Heart left ventricle (tissue), 16 donors: ENCODE results near the gene USP35. TPM values are rescaled to one million over a fixed set of nuclear protein-coding genes. Genes with fewer than 3 reads are reported as not detected.
"Not testable (repeated sequence)": the region's sequence is repeated elsewhere in the genome, so short reads cannot be mapped to it uniquely, and the experiment has no call there.

Source experiments
- ATAC-seq, 4 donors: fragments of 200-7000 bp; cut with Tn5 transposase; one replicate each; pipeline ENCODE4 v1.9.1; 2020 to 2022; ENCODE audit warnings: moderate library complexity in 4 of 4, mild to moderate bottlenecking in 3 of 4, moderate number of reproducible peaks in 1 of 4
- DNase-seq, 5 donors: peaks; one replicate each; pipeline ENCODE4 v3.0.0-alpha.2; 2020
- H3K27ac ChIP-seq, 12 donors: fragments of 200-600 bp; sonication (generic) in 4 of 12; one replicate each; pipeline versions ENCODE4 v1.5.0 to v1.8.0; 2016 to 2022; ENCODE audit warnings: mild to moderate bottlenecking in 2 of 12
- H3K27me3 ChIP-seq, 9 donors: fragments of 200-600 bp; sonication (generic) in 2 of 9; one replicate each; pipeline versions ENCODE4 v1.5.1 to v1.8.0; 2016 to 2022; ENCODE audit warnings: mild to moderate bottlenecking in 3 of 9
- H3K36me3 ChIP-seq, 9 donors: fragments of 200-600 bp; sonication (generic) in 2 of 9; one replicate each; pipeline versions ENCODE4 v1.5.0 to v1.8.0; 2018 to 2022; ENCODE audit warnings: mild to moderate bottlenecking in 2 of 9
- H3K4me1 ChIP-seq, 12 donors: fragments of 200-600 bp; sonication (generic) in 4 of 12; one replicate each; pipeline versions ENCODE4 v1.5.0 to v1.8.0; 2016 to 2022; ENCODE audit warnings: mild to moderate bottlenecking in 3 of 12
- H3K4me3 ChIP-seq, 12 donors: fragments of 200-600 bp; sonication (generic) in 4 of 12; one replicate each; pipeline versions ENCODE4 v1.5.0 to v1.8.0; 2017 to 2022; ENCODE audit warnings: mild to moderate bottlenecking in 9 of 12, moderate library complexity in 4 of 12
- H3K9me3 ChIP-seq, 12 donors: fragments of 200-600 bp; sonication (generic) in 4 of 12; one replicate each; pipeline versions ENCODE4 v1.5.0 to v1.8.0; 2016 to 2022; ENCODE audit warnings: mild to moderate bottlenecking in 1 of 12
- CTCF ChIP-seq, 12 donors: fragments of 200-600 bp; sonication (generic) in 4 of 12; IDR thresholded peaks; one replicate each; pipeline versions ENCODE4 v1.5.0 to v1.8.0; 2018 to 2022; ENCODE audit warnings: antibody characterized with exemption in 12 of 12, mild to moderate bottlenecking in 5 of 12
- POLR2A ChIP-seq, 2 donors: fragments of 450-650 bp; IDR thresholded peaks; one replicate each; pipeline ENCODE4 v1.6.1; 2017; ENCODE audit warnings: antibody characterized with exemption in 2 of 2, mild to moderate bottlenecking in 2 of 2, moderate library complexity in 2 of 2
- WGBS, 4 donors: extraction: QIAGEN DNeasy Blood & Tissue Kit in 2 of 4; methylation state at CpG; one replicate each; pipeline versions ENCODE4 v1.1.5 to v1.1.7; 2013 to 2018; 5-methylcytosine and 5-hydroxymethylcytosine counted together
- intact Hi-C, 10 donors: fragments of 100-400 bp; cut with DNase I; formaldehyde crosslinking; loops; one replicate each; pipeline versions ENCODE4 v1.11.1 to v1.14.2; 2022
- polyA plus RNA-seq, 2 donors: library from polyadenylated mRNA; stranded (reverse); fragments of 200-250 nt; gene quantifications; one replicate each; pipeline ENCODE4 v1.2.3, GENCODE V29; 2013
- total RNA-seq, 9 donors: library from RNA; depleted of rRNA in 2 of 9; stranded (reverse); fragments of >200 nt in 2 of 9; fragmentation: NEBNext Ultra II Directional in 3 of 9; extraction: Animal tissue kit (Norgen Biotek cat#: 25700) in 3 of 9; gene quantifications; one replicate each; pipeline versions ENCODE4 v1.1.0 to v1.2.4, GENCODE V29; 2016 to 2023
- donor health status: ischemic (EF 13 %, LVEDD 7.1; RV severe dilation, severe dysfunction).
- donor health status: healthy with polysubstance abuse.
- donor health status: DM: no; HTN: yes; CAD: no.
- donor health status: DM: no; HTN: no; CAD: no.
- donor health status: ischemic (EF 25% LVEDD 6.9; RV normal size, moderate dysfunction).
- donor health status: ischemic (EF 25% LVEDD 5.7; RV mildly dilated, moderate dysfunction).
- donor health status: healthy.
- donor health status: DM: yes; HTN: yes; CAD: no.
- donor health status: ischemic (EF 35%, LVEDD 5.7; RV mildly dilated, moderate dysfunction).
- donor health status: nonischemic (EF 11% LVEDD 7.7; RV severe dilation, severe dysfunction).
- donor health status: DM: yes; HTN: yes; CAD: no.
- donor health status: PGD.
- donor health status: ischemic (EF 29% LVEDD 5.4; RV normal size, mild dysfunction).
- donor health status: nonischemic (EF 23%, LVEDD 6.1; RV moderate dilation, normal function).

USP35 gene
- total and polyA plus RNA-seq, 11 donors: 4.5 to 8.1 (median 5.3) TPM

- ATAC-seq (peak in 3 of 4 donors; percentile 53 to 70 (median 55)), DNase-seq (peak in 1 of 5 donors; percentile 32)
- WGBS, 4 donors: 97 to 100% (median 99%) methylated on average over 3 of the region's 3 CpGs
- Histone ChIP-seq H3K4me3 (no peak overlapping the region), H3K9me3 (no peaks in the 10 kb centered on the region), H3K36me3 (peaks cover 0 to 35% (median 33%) of the 10 kb centered on the region in 9 donors), H3K27ac (no peak overlapping the region), H3K4me1 (peaks cover 0 to 41% (median 24%) of the 10 kb centered on the region in 12 donors), H3K27me3 (no peaks in the 10 kb centered on the region)
- intact Hi-C loops: loop anchor here (1.0 to 5.0 kb wide), 10 partner anchors 188 to 339 kb away; partner anchors contain the start of gene GAB2 (in 5 of the 10)
- TF ChIP-seq POLR2A (IDR thresholded peaks at IDR 0.05) (no peak), CTCF (IDR thresholded peaks at IDR 0.05) (peak in 11 of 12 donors; percentile 33 to 73 (median 65))
Observed at GRCh38 chr11:78228467-78228866, 39.7 kb downstream of the USP35 start.

GRCh38 chr11:78229106-78229505, 40.4 kb downstream of the USP35 start:
- TF ChIP-seq CTCF (IDR thresholded peaks at IDR 0.05): no peak
- TF ChIP-seq POLR2A (IDR thresholded peaks at IDR 0.05): no peak
- H3K4me3 ChIP-seq: no peak overlapping the region
- DNase-seq (no peak), ATAC-seq (no peak)
- H3K9me3 ChIP-seq: no peaks in the 10 kb centered on the region
- WGBS, 4 donors: 92 to 97% (median 97%) methylated on average over 2 of the region's 2 CpGs
- no peak overlapping the region for H3K27ac ChIP-seq
- H3K4me1 ChIP-seq: peaks cover 0 to 41% (median 24%) of the 10 kb centered on the region in 12 donors
- intact Hi-C loops: loop anchor here (2.0 to 5.0 kb wide), 9 partner anchors 188 to 338 kb away; partner anchors contain the start of gene GAB2 (in 5 of the 10)
- H3K36me3 ChIP-seq: peaks cover 0 to 29% (median 26%) of the 10 kb centered on the region in 9 donors
- no peaks in the 10 kb centered on the region for H3K27me3 ChIP-seq

- peak overlapping the region in 8 of 12 donors; percentile 2 to 65 (median 48) for H3K27ac ChIP-seq
- peaks cover 0 to 17% (median 14%) of the 10 kb centered on the region in 9 donors for H3K36me3 ChIP-seq
- WGBS, 4 donors: 59 to 72% (median 64%) methylated on average over 7 of the region's 7 CpGs
- intact Hi-C loops: loop anchor here in 2 of 10 donors (5.0 to 10.0 kb wide), 2 partner anchors 64 to 187 kb away; partner anchors contain the start of gene GAB2 (in 1 of the 2)
- no peak overlapping the region for H3K4me3 ChIP-seq
- H3K9me3 ChIP-seq: no peaks in the 10 kb centered on the region
- DNase-seq (peak in 2 of 5 donors; percentile 48 to 59), ATAC-seq (peak; percentile 82 to 88 (median 86))
- H3K4me1 ChIP-seq: peaks cover 0 to 41% (median 24%) of the 10 kb centered on the region in 12 donors
- H3K27me3 ChIP-seq: no peaks in the 10 kb centered on the region
- TF ChIP-seq CTCF (IDR thresholded peaks at IDR 0.05): no peak
- TF ChIP-seq POLR2A (IDR thresholded peaks at IDR 0.05): no peak
Observed at GRCh38 chr11:78230161-78230877, 41.6 kb downstream of the USP35 start.

- peak in 1 of 4 donors; percentile 21 for ATAC-seq
- H3K9me3 ChIP-seq: no peaks in the 10 kb centered on the region
- DNase-seq: no peak
- H3K27ac ChIP-seq: peak overlapping the region in 6 of 12 donors; percentile 4 to 65 (median 9)
- peaks cover 0 to 41% (median 24%) of the 10 kb centered on the region in 12 donors for H3K4me1 ChIP-seq
- H3K4me3 ChIP-seq: no peak overlapping the region
- intact Hi-C loops: loop anchor here in 2 of 10 donors (5.0 to 10.0 kb wide), 2 partner anchors 63 to 185 kb away; partner anchors contain the start of gene GAB2 (in 1 of the 2)
- H3K36me3 ChIP-seq: peaks cover 0 to under 1% (median 0%) of the 10 kb centered on the region in 9 donors
- TF ChIP-seq POLR2A (IDR thresholded peaks at IDR 0.05) (no peak), CTCF (IDR thresholded peaks at IDR 0.05) (no peak)
- H3K27me3 ChIP-seq: no peaks in the 10 kb centered on the region
Observed at GRCh38 chr11:78231962-78232501, 43.3 kb downstream of the USP35 start.

GRCh38 chr11:78233046-78233445, 44.3 kb downstream of the USP35 start:
- peaks cover 0 to 41% (median 24%) of the 10 kb centered on the region in 12 donors for H3K4me1 ChIP-seq
- 75 to 86% (median 86%) methylated on average over 6 of the region's 6 CpGs for WGBS, 4 donors
- H3K4me3 ChIP-seq: not testable (repeated sequence)

More at GRCh38 chr11:78233046-78233445, 44.3 kb downstream of the USP35 start:
- H3K9me3 ChIP-seq, DNase-seq, H3K36me3 ChIP-seq, H3K27ac ChIP-seq, H3K27me3 ChIP-seq: not testable (repeated sequence)
- ATAC-seq: peak in 1 of 4 donors; percentile 7
- intact Hi-C loops: loop anchor here in 2 of 10 donors (5.0 to 10.0 kb wide), 2 partner anchors 62 to 184 kb away; partner anchors contain the start of gene GAB2 (in 1 of the 2)
